KOPT-K1 (cell line): ENCODE results near the gene IFFO2.
"Not testable (repeated sequence)": the region's sequence is repeated elsewhere in the genome, so short reads cannot be mapped to it uniquely, and the experiment has no call there.

Experiments used
- H3K27ac ChIP-seq: fragments of 200-600 bp; sonication (generic); 2 replicates; pipeline ENCODE4 v1.5.1; 2016; ENCODE audit warnings: antibody characterized with exemption, mild to moderate bottlenecking, low read depth, low read length; ENCODE audit not compliant: poor library complexity, severe bottlenecking
- H3K36me3 ChIP-seq: fragments of 200-600 bp; sonication (generic); 2 replicates; pipeline ENCODE4 v1.5.1; 2017; ENCODE audit warnings: antibody characterized with exemption, mild to moderate bottlenecking, low read length, moderate library complexity; ENCODE audit not compliant: insufficient read depth
- H3K9me3 ChIP-seq: fragments of 200-600 bp; sonication (generic); 2 replicates; pipeline ENCODE4 v1.5.1; 2017; ENCODE audit warnings: antibody characterized with exemption, low read length, mild to moderate bottlenecking; ENCODE audit not compliant: insufficient read depth, poor library complexity, severe bottlenecking

Gene IFFO2

DNA sequence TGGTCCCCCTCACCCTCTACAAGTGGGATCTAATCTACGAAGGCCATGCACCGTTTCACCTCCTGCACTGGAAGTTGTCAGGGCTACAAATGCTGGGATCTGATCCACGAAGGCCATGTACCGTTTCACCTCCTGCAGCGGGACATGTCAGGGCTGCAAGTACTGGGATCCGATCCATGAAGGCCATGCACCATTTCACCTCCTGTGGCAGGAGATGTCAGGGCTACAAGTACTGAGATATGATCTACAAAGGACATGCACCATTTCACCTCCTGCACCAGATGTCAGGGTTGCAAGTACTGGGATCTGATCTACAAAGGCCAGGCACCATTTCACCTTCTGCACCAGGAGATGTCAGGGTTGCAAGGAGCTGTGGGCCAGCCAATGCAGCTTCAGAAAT lies 61.2 kb downstream of the IFFO2 start:
- no peaks in the 10 kb centered on the region for H3K36me3 ChIP-seq
- H3K27ac ChIP-seq: no peak overlapping the region
- no peaks in the 10 kb centered on the region for H3K9me3 ChIP-seq

- H3K27ac ChIP-seq: no peak overlapping the region
- no peaks in the 10 kb centered on the region for H3K9me3 ChIP-seq
- H3K36me3 ChIP-seq: no peaks in the 10 kb centered on the region
Measured at GRCh38 chr1:18893120-18893519, 63.4 kb downstream of the IFFO2 start.

DNA sequence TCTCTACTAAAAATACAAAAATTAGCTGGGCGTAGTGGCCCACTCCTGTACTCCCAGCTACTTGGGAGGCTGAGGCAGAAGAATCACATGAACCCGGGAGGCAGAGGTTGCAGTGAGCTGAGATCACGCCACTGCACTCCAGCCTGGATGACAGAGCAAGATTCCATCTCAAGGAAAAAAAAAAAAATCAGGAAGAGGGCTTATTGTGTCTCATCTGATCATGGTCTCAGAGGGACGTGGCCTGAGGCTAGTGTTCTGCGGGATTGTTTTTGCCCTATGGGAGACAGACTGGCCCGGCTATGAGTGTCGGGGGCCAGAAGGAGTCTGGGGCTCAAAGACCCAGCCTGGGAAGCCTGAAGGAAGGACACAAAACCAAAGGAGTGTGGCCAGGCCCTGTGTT lies 64.6 kb downstream of the IFFO2 start:
- not testable (repeated sequence) for H3K27ac ChIP-seq, H3K36me3 ChIP-seq, H3K9me3 ChIP-seq

GRCh38 chr1:18891426-18891780 lies 65.1 kb downstream of the IFFO2 start:
- no peak overlapping the region for H3K27ac ChIP-seq

DNA sequence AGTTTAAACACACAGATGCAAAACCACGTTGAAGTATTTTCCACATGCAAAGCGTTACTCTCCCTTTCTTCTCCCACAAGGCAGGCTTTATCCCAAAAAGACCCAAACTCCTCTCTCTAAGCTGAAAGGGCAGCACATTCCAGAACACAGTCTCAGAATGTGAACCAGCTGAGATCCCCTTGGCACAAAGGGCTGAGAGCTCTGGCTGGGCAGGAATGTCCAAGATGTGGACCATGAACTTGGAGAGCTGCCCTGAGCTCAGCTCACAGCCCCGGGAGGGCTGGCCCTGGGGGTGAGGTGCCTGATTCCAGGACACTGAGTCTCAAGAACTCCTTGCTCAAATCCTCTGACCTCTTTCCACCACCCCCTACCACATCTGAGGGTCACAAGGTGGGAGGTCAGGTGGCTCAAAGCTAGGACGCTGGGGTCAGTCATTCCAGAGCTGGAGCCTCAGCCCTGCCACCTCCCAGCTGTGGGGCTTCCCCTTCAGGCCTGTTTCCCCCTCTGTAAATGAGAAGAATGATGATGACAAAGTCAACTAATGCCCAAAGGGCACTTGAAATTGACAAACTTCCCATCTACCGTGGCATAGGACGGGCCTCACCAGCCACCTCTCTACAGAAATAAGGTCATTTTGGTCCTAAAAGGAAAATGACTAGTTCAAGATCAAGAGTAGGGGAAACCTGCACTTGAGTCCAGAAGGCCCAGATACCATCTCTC lies 65.6 kb downstream of the IFFO2 start:
- Histone ChIP-seq H3K27ac (no peak overlapping the region), H3K36me3 (no peaks in the 10 kb centered on the region)

More at GRCh38 chr1:18891426-18891780, 65.1 kb downstream of the IFFO2 start:
- Histone ChIP-seq H3K9me3 (no peaks in the 10 kb centered on the region), H3K36me3 (no peaks in the 10 kb centered on the region)

GRCh38 chr1:18886003-18886335 lies 70.5 kb downstream of the IFFO2 start:
- Histone ChIP-seq H3K36me3 (no peaks in the 10 kb centered on the region), H3K27ac (no peak overlapping the region), H3K9me3 (no peaks in the 10 kb centered on the region)

More for the DNA sequence above, 65.6 kb downstream of the IFFO2 start:
- H3K9me3 ChIP-seq: no peaks in the 10 kb centered on the region

GRCh38 chr1:18885311-18886002 lies 71.0 kb downstream of the IFFO2 start:
- no peak overlapping the region for H3K27ac ChIP-seq
- no peaks in the 10 kb centered on the region for H3K9me3 ChIP-seq
- no peaks in the 10 kb centered on the region for H3K36me3 ChIP-seq

- H3K27ac ChIP-seq: no peak overlapping the region
- H3K9me3 ChIP-seq: no peaks in the 10 kb centered on the region
- H3K36me3 ChIP-seq: no peaks in the 10 kb centered on the region
Measured at GRCh38 chr1:18884727-18885126, 71.7 kb downstream of the IFFO2 start.

- no peaks in the 10 kb centered on the region for H3K36me3 ChIP-seq
- H3K9me3 ChIP-seq: no peaks in the 10 kb centered on the region
- H3K27ac ChIP-seq: no peak overlapping the region
Measured at GRCh38 chr1:18884419-18884717, 72.1 kb downstream of the IFFO2 start.

DNA sequence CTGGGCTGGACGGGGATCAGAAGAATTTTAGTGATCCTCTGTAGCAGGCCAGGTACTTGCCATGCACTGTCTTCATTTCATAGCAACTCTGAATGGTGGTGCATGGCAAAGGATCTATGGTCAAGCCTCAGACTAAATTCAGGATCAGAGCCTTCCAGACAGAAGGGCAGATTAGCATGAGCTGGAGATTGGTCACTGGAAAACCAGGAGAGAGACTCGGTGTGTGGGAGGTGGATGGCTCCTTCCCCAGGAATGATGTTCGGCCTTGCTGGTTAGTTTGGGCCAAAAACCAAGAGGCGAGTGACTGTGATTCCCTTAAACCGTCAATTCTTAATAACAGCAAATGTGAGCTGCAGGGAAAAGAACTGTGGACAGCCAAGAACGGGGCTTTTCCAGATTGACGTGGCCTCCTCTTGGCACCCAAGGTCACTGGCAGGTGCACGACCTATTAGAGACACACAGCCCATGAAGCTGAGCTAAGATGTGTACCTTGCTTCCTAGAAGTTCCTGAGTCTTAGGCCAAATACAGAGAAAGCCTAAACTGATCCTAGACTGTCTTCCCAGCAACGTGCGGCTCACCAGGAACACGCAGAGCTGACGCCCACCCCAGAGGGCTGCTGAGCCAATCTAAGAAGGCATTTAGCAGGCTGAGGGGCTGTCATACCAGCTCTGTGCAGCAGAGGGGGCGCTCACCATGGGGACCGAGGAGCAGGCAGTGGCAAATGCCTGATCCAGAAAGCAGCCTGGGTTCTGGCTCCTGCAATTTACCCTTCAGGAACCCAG lies 72.6 kb downstream of the IFFO2 start:
- no peaks in the 10 kb centered on the region for H3K36me3 ChIP-seq

GRCh38 chr1:18883079-18883478 lies 73.4 kb downstream of the IFFO2 start:
- no peaks in the 10 kb centered on the region for H3K36me3 ChIP-seq
- no peak overlapping the region for H3K27ac ChIP-seq
- no peaks in the 10 kb centered on the region for H3K9me3 ChIP-seq

More for the DNA sequence above, 72.6 kb downstream of the IFFO2 start:
- no peaks in the 10 kb centered on the region for H3K9me3 ChIP-seq
- H3K27ac ChIP-seq: no peak overlapping the region

GRCh38 chr1:18882486-18882885 lies 74.0 kb downstream of the IFFO2 start:
- Histone ChIP-seq H3K36me3 (no peaks in the 10 kb centered on the region), H3K9me3 (no peaks in the 10 kb centered on the region), H3K27ac (no peak overlapping the region)

DNA sequence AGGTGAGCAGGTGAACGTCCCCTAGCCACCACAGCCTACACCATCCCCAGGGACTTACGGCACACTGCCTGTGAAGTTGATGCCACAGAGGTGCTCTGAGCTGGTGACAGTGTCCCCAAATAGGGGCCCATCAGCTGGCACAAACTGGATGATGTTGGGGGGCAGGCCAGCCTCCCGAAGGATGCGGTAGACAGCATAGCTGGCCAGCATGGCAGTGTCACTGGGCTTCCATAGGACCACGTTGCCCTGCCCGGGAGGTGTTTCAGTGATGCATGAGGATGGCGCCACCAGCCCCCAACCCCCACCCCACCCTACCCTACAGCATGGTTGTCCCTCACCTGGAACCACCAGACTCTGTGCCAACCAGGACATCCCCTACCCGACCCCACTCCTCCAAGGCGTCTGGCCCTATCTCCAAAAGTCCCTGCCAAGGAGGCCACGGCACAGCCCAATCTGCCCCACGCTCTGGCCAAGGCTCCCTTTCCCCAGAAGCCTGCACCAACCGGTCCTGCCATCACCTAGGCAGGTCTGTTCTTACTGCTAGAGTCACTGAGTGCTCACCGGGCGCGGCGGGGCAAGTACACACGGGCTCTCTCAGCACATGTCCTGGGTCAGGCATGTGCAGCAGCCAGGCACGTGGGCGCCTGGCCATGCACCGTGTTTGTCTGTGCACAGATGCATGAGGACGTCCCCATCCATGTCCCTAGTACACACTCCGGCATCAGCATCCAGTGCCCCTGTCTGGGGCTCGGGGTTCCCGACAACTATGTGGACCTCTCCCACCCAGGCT lies 74.6 kb downstream of the IFFO2 start:
- Histone ChIP-seq H3K9me3 (no peaks in the 10 kb centered on the region), H3K27ac (no peak overlapping the region), H3K36me3 (no peaks in the 10 kb centered on the region)

- Histone ChIP-seq H3K36me3 (no peaks in the 10 kb centered on the region), H3K27ac (no peak overlapping the region), H3K9me3 (no peaks in the 10 kb centered on the region)
Measured at GRCh38 chr1:18881164-18881563, 75.3 kb downstream of the IFFO2 start.

DNA sequence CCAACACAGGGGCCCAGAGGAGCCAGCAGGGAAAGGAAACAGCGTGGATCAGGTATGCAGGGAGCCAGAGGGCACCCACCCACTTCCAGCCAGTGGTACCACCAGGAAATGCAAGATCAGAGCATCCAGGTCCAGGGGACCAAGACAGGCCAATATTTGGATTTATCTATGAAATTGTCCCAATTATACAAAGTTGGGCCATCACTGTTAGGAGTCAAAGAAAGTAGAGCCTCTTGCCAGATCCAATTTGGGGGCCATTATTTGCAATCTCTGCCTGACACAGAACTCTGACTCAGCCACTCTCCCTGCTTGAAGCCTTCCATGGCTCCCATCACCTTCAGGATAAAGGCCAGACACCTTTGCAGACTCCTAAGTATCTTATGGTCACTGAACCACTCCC lies 75.9 kb downstream of the IFFO2 start:
- no peak overlapping the region for H3K27ac ChIP-seq
- no peaks in the 10 kb centered on the region for H3K36me3 ChIP-seq
- no peaks in the 10 kb centered on the region for H3K9me3 ChIP-seq
